SIG-M5 (cell line): ENCODE measurements around the gene YBEY.
A peak's percentile ranks its signal among the peaks of the same experiment; 100 is the strongest.
"Not testable (repeated sequence)": the region's sequence is repeated elsewhere in the genome, so short reads cannot be mapped to it uniquely, and the experiment has no call there.

Source experiments
- DNase-seq: peaks from one replicate; lab custom pipeline; 2025; lab: John Stamatoyannopoulos, UW

YBEY gene, protein sequence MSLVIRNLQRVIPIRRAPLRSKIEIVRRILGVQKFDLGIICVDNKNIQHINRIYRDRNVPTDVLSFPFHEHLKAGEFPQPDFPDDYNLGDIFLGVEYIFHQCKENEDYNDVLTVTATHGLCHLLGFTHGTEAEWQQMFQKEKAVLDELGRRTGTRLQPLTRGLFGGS

DNA sequence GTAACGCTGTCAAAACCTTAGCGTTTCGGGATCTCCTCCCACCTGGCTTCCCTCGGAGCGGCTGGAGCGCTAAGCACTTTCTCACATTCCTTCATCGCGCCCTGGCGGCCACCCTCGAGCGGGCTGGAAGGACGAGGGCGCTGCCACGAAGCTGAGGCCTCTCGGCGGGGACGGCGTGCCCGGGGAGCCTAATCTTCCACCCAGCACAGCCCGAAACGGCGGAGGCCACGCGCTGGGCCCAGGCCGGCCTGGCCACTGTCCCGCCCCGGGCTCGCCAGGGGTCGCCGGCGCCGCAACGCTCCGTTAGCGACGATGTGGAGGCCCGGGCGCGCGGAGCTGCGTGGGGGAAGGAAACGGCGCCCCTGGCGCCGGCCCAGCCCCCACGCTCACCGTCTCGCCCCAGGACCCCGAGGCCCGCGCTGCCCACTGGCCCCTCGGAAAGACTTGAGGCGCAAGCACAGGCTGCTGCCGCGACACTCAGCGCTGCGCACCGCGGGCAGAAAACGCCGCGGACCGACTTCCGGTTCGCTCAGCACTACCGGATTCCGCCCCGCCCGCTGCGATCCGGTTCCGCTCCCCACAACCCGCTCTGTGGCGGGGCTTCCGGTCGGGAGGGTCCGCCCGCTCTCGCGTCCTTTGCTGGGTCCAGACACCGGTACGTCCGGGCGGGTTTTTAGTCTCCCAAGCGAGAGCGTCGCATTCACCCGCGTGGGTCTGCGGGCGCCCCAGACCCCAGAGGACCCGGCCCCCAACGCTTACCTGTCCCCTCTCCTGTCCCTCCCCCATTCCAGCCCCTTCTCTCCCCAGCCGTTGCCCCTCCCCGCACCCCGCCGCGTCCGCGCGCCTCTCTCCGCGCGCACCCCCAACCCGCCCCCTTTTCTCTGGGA, at the start of gene YBEY:
YBEY (plus strand) TSS at position 582 of the 887 bp plus-strand sequence. CDS start 572 bp downstream, outside the sequence.
- peak; percentile 44 for DNase-seq

DNA sequence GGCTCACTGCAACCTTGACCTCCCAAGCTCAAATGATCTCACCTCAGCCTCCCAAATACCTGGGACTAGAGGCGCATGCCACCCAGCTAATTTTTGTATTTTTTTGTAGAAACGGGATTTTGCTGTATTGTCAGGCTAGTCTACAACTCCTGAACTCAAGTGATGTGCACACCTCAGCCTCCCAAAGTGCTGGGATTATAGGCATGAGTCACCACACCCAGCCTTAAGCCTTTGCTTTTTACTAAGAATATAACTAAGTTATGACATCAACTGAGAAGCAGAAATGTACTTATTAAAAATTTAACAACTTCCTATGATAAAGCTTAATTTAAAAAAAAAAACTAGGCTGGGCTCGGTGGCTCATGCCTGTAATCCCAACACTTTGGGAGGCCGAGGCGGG, 48.7 kb upstream of the YBEY start:
- DNase-seq = no peak

DNA sequence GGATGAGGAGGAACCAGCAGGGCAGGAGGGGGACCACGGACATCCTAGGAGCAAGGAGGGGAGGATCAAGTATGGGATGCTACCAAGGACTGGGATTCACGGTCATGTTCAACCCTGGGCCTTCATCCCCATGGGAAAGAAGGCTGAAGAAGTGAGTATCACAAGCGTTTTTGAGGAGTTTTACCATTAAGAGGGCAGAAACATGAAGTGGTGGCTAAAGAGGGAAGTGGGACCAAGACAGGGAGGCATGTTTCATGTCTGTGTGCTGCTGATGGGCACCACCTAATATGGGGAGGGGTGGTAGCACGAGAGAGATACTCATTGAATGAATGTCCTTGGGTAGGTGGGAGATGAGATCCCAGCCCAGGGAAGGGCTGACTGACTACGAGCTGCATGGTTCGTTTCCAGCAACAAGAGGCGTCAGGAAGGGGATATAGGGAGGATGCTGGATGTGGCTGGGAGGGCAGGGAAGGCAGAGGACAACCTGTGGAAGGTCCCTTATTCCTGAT, 46.3 kb upstream of the YBEY start:
- DNase-seq = no peak

DNA sequence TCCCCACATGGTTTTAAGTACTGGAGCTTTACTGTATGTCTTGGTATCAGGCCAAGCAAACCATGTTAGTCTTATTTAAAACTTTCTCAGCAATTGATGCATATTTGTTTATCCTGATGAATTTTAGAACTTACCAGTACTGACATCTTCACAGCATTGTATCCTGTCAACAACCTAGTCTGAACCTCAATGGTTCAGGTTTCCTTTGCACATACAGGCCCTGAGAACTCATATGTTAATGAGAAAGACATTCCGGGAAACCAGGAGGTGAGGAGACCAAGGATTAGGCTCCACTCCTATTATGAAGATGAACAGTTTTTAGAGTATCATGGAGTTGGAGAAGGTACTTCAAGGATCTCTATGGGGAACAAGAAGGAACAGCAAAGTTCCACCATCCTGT, 44.6 kb upstream of the YBEY start:
- not testable (repeated sequence) for DNase-seq

DNA sequence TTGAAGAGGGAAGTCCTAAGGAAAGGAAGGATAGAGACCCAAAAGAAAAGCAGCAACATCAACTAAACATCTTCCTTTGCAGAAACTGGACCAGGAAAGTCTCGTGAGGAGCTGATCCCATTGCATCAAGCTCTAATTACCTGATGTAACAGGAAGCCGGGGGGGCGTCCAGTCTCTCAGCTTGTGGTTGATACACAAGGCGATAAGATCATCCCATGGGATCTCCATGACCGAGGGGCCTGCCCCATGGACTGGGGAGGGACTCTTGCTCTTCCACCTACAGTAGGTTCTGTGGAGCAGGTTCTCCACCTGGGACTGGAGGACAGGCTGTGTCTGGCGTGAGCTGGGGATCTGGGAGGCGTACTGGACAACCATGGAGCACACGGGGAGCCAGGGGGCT, 42.8 kb upstream of the YBEY start:
- DNase-seq = no peak

DNA sequence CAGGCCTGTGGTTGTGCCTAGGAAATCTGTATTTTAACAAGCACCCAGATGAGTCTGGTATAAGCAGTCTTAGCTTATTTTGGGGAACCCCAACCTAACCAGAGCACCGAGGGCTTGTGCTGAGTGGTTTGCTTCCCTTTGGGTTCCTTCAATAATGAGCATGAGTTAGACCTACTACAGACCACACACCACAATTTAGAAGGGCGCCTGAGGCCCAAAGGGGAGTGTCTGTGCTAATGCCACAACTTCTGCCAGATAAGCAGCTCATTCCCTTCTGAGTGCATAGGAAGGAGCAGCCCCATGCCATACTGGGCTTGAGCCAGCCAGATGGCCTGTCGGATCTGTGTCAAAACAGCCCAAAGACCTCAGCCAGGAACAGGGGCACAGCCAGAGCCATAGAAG, 42.2 kb upstream of the YBEY start:
- DNase-seq = no peak

DNA sequence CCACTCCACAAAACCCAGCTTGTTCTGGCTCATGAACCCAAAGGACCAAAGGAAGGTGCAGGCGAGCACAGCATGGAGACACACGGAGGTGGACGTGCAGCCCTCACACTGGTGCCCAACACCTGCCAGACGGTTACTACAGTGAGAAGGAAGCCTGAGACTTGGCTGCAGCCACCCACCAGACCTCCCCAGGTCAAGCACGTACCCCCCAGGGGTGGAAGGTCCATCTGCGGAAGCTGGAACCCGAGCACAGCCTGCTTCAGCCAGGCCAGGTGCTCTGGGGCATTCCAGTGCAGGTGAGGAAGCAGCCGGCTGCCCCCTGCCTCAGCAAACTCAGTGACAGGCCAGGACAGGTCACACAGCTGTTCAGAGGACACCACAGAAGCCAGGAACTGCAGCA, 41.5 kb upstream of the YBEY start:
- DNase-seq = no peak

DNA sequence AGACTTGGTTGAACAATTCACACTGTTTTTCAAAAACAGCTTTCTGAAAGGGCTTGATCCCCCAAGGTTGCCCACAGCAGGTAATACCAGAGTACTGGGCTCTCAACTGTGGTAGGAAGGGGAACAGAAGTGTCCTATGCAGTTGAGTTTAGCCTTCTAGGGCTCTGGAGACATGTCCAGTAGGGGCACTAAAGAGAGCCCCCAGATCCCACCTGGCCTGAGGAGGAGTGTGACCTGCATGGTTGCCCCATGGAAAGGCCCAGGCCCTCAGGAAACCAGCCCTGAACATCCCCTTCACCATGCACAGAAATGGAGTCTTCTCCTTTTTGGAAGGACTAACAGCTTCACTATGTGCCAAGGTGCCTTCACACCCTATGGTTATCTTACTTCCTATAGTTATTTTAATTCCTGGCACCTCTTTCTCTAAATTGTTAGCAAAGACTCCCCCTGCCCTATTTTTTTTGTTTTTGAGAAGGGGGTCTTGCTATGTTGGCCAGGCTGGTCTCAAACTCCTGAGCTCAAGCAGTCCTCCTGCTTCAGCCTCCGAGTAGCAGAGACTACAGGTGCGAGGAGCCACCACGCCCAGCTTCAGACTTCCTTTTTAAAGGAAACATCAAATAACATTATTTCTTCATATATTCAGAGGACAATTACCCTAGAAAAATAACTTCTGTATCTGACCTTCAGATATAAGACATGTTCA, 40.8 kb upstream of the YBEY start:
- DNase-seq = no peak

DNA sequence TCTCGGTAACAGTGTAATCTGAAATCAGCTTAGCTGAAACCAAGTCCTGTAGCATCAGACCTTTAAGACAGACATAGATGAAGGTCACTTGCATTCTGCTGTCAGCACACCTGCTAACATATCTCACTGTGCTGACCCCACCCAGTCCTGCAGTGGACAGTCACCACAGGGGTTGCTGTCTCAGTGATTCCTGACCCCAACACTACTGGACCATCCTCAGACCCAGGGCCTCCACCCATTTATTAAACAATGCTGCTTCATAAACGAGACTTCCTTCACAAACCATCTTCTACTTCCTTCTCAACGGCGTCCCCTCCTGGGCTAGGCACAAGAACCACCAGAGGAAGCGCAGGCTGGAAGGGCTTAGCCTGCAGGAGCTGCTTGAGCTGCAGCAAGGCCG, 39.8 kb upstream of the YBEY start:
- no peak for DNase-seq

DNA sequence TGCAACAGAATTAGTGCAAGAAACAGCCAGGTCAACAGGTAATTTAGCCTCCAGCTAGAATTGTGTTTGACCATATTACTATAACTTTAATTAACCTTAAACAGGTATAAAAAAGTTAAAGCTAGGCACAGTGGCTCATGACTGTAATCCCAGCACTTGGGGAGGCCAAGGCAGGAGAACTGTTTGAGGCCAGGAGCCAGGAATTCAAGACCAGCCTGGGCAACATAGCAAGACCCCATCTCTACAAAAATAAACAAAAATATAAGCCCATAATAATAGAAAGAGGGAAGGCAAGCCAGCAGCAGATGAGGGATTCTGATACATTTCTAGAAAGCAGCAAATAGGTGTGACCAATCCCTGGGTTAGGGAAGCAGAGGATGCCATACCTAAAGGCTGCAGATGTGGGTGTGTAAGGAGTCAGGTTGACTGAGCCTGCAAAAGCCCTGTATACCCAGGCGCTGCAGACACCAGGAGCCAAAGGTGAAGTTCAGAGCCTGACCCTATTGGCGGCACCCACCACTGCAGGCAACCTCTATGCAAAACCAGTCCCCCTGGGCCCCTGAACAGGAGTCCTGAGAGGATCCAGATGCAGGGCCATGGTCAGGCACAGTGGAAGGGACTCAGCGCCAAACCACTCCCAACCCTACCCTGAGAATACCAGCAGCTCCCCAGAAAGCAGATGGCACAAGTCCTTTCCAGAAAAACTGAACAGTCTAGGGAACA, 38.3 kb upstream of the YBEY start:
- no peak for DNase-seq

DNA sequence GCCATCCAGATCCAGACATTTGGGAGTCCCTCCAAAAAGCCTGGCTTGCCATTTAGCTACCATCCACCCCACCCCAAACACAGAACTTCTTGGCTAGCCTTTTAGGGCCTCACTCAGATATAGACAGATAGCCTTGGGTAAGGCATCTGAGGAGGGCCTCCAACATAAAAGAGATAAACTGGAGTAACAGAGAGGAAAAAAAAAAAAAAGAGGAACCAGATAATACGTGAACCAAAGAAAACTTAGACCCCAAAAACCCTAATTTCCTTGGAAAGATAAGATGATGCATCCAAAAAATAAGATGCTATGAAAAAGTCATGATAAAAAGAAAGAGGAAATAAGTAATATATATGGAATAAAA, 37.7 kb upstream of the YBEY start:
- no peak for DNase-seq

DNA sequence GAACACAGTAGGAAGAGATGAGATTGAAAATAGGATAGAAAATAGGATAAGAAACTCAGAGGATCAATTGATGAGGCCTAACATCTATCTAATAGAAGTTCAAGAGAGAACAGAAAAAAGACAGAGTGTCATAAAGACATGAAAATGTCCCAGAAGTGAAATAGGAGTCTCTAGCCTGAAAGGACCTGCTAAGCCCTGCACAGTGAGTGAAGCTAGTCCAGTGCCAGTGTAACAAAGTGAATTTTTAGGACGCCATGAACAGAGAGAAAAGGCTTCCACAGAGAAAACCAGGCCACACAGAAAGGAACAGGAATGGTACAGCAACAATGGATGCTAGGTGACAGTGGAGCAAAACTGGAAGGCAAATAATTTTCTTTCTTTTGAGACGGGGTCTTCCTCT, 37.3 kb upstream of the YBEY start:
- no peak for DNase-seq

DNA sequence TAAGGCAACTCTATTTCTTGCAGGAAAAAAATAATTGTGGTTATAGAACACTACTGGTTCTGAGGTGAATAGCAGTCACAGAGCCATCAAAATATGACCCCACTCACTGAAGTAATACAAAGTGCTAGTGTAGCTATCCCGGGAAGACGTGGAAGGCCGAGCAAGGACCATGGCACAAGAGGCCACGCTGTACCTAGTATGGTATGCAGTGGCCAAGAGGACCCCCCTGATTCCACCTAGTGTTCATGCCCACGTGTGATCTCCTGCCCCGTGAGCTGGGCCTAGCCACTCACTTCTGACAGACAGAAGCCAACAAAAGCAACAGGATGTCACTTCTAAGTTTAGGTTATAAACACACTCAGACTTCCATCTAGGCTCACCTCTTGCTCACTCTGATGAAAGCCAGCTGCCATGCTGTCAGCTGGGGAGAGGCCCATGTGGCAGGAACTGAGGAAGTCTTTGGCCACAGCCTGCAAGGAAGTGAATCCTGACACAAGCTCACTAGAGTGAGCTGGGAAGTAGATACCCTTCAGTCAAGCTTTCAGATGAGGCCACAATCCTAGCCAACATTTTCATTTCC, 35.9 kb upstream of the YBEY start:
- no peak for DNase-seq

DNA sequence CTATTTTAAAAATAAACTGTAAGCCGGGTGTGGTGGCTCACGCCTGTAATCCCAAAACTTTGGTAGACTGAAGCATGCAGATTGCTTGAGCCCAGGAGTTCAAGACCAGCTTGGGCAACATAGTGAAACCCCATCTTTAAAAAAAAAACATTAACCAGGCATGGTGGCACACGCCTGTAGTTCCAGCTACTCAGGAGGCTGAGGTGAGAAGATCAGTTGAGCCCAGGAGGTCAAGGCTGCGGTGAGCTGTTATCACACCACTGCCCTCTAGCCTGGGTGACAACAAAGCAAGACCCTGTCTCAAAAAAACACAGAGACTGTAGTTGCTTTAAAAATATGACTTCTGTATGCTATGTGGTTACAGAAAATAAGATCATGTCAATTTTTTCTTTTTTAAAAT, 33.3 kb upstream of the YBEY start:
- DNase-seq = no peak

DNA sequence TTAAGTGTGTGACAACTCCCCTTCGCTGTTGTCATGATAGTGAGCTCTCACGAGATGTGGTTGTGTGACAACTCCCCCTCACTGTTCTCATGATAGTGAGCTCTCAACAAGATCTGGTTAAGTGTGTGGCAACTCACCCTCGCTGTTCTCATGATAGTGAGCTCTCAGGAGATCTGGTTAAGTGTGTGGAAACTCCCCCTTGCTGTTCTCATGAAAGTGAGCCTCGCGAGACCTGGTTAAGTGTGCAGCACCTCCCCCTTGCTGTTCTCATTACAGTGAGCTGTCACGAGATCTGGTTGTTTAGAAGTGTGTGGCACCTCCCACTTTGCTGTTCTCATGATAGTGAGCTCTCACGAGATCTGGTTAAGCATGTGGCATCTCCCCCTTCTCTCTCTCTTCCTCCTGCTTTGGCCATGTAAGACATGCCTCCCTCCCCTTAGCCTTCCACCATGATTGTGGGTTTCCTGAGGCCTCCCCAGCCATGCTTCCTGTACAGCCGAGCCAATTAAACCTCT, 32.5 kb upstream of the YBEY start:
- DNase-seq = no peak

DNA sequence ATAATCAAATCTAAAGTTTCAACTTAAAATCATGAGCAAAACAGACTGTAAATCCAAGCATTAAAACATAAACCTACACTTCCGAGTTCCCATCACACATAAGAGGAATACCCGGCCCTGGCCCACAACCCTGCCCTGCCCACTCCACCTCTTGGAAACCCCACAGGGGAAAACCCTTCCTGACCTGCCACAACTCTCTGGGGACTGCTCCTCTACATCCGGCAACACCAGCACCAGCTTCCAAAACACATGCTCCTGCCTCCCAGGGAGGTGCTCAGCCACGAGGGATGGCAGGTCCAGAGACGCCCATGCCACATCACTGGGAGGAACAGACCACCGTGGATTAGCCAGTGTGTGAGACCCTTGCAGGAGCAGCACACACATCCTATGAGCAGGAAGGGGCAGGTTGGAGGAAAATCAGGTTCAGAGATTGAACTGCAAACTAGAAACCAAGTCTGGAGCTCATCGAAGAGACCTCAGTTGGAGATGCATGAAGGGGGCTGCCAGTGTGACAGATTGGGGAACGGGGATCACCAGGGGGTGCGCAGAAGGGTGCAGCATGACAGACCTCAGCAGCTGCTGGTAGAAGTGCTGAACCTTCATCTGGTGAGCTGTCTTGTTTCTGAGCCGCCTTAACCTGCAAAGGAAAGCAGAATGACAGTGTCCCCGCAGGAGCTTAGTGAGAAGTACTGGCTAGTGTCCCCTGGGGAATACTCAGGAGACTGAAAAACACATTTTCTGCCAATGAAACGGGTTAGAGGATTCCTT, 31.8 kb upstream of the YBEY start:
- no peak for DNase-seq

DNA sequence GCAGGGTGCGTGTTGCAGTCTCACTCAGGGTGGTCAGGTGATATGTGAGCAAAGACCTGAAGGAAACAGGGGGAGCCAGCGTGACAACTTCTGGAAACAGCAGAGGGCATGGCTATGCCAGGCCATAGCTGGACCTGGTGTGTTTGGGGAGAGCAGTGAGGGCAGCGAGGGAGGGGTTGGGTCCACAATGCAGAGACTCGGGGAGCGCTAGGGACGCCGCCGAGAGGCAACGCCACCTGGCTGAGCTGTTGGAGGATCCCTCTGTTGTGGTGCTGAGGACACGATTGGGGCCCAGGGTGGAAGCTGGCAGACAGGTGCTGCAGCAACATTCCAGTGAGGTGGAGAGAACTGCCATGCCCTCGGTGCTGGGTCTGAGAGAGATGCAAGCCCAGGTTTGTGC, 31.0 kb upstream of the YBEY start:
- DNase-seq = no peak

DNA sequence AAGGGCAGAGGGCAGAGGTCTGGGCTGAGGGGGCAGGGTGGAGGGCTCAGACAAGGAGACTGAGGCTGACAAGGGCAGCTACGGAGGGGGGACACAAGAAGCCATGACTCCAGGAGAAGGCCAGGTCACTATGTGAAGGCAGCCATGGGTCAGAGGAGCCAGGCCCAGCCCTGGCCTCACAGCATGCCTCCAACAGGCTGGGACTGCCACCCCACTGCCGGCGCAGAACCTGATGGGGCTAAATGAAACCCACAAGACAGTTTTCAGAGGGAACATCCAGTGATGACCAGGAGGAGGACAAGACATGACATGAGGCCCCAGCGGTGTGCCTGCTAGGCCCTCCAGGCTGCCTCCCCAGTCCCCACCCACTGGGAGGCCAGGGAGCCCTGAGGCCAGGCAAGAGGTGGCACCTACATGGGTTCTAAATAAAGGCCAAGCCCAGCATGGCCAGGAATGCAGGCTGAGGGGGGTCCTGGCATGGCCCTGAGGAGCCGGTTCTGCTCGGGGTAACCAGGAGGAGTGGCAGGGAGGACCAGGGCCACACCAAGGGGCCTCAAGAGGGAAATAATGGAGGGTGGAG, 30.3 kb upstream of the YBEY start:
- no peak for DNase-seq

DNA sequence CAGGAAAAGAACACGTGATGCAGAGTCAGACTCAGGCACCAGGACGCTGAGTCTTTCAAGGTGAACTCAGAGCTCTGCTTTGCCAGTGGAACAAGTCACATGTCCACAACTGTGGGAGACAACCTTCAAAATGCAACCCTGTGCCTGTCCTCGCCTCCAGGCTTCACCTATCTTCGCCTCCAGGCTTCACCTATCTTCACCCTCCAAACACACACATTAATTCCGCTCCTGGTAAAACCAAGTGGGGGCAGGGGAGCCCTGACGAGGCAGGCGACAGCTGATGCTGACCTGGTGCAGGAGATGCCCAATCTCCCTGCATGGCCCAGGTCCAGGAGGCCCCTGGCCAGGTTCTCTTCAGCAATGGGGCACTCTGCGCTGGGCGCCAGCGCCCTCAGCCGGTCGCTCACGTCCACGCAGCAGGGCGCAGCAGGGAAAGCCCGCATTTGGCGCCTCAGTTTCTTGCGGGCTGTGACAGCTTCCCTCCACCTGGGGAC, 29.6 kb upstream of the YBEY start:
- no peak for DNase-seq

DNA sequence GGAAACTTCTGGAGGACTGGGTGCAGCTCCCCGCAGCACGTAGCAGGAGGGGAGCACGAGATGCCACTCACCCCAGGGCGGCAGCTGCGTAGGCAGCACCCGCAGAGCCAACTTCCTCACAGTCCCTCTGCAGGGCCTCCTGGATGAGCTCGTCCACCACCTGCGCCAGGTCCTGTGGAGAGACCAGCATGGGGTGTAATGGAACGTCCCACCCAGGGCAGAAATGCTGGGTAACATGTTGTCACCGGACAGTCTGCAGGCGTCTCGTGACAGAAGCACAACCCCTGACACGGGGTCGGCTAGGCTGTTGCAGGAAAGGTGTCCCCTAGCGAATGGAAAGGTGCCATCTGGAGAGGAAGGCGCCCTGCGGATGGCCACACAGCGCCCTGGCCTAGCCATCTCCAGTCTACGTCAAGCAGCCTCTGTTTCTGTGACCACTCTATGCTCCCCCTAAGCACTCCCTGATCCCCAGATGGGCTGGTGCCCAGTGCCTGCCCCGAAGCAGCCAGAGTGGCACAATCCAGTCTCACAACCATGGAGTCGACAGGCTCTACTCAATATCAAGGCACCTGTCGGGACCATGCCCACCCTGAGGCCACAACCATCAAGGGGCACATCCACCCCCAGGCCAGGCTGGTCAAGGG, 22.0 kb upstream of the YBEY start:
- DNase-seq = no peak
